Upper lobe of left lung (tissue), 6 donors: ENCODE results near the gene NRXN3. TPM values are rescaled to one million over a fixed set of nuclear protein-coding genes. Genes with fewer than 3 reads are reported as not detected.

ENCODE experiments used
- ATAC-seq, 2 donors: fragments of 200-7000 bp; cut with Tn5 transposase; one replicate each; pipeline ENCODE4 v1.9.1; 2022; ENCODE audit warnings: mild to moderate bottlenecking in 2 of 2, moderate library complexity in 2 of 2; ENCODE audit not compliant: low FRiP score in 2 of 2
- DNase-seq, 2 donors: peaks; one replicate each; pipeline ENCODE4 v3.0.0-alpha.2; 2019 to 2020
- H3K27ac ChIP-seq, 4 donors: fragments of 200-600 bp; sonication (generic); one replicate each; pipeline ENCODE4 v1.5.1; 2016 to 2019
- H3K27me3 ChIP-seq, 4 donors: fragments of 200-600 bp; sonication (generic); one replicate each; pipeline ENCODE4 v1.5.1; 2017 to 2019
- H3K36me3 ChIP-seq, 4 donors: fragments of 200-600 bp; sonication (generic); one replicate each; pipeline ENCODE4 v1.5.1; 2016 to 2019
- H3K4me1 ChIP-seq, 4 donors: fragments of 200-600 bp; sonication (generic); one replicate each; pipeline ENCODE4 v1.5.1; 2018 to 2019
- H3K4me3 ChIP-seq, 4 donors: fragments of 200-600 bp; sonication (generic); one replicate each; pipeline ENCODE4 v1.5.1; 2017 to 2019; ENCODE audit warnings: mild to moderate bottlenecking in 2 of 4, moderate library complexity in 1 of 4
- H3K9me3 ChIP-seq, 4 donors: fragments of 200-600 bp; sonication (generic); one replicate each; pipeline ENCODE4 v1.5.1; 2018 to 2019
- CTCF ChIP-seq, 6 experiments: fragments of 450-650 bp in 4 of 6; fragments of 200-600 bp in 2 of 6; sonication (generic) in 2 of 6; IDR thresholded peaks; one replicate each; pipeline ENCODE4 v1.5.1; 2016 to 2019; ENCODE audit warnings: antibody characterized with exemption in 6 of 6
- EP300 ChIP-seq, 4 donors: sonication (generic); formaldehyde crosslinking; IDR thresholded peaks; one replicate each; pipeline ENCODE4 v1.5.1; 2017; ENCODE audit warnings: antibody characterized with exemption in 4 of 4, control low read depth in 2 of 4
- POLR2A ChIP-seq, 4 donors: fragments of 450-650 bp; IDR thresholded peaks; one replicate each; pipeline ENCODE4 v1.5.1; 2016 to 2017; ENCODE audit warnings: antibody characterized with exemption in 4 of 4, mild to moderate bottlenecking in 2 of 4
- POLR2AphosphoS5 ChIP-seq, 2 donors: sonication (generic); formaldehyde crosslinking; IDR thresholded peaks; one replicate each; pipeline ENCODE4 v1.5.1; 2017; ENCODE audit warnings: antibody characterized with exemption in 2 of 2
- WGBS, 2 donors: methylation state at CpG; one replicate each; pipeline ENCODE4 v1.1.5; 2017 to 2018; 5-methylcytosine and 5-hydroxymethylcytosine counted together
- total RNA-seq, 6 donors: library from RNA; depleted of rRNA in 4 of 6; stranded (reverse); fragments of >200 nt in 4 of 6; gene quantifications; one replicate each; pipeline versions ENCODE4 v1.1.0 to v1.2.1, GENCODE V29; 2016 to 2021
- donor health status: DM: no; HTN: no; CAD: no; lungs with moderate emphysema.
- donor health status: DM: no; HTN: yes; CAD: no; lungs with severe emphysema.

Gene NRXN3
- total RNA-seq, 6 donors from 2014 or later = 4.4 to 14.9 (median 7.2) TPM

GRCh38 chr14:79701371-79701770 lies 1531.2 kb downstream of the NRXN3 start:
- Histone ChIP-seq H3K27me3 (no peaks in the 10 kb centered on the region), H3K9me3 (no peaks in the 10 kb centered on the region), H3K4me3 (no peak overlapping the region), H3K4me1 (no peaks in the 10 kb centered on the region), H3K36me3 (no peaks in the 10 kb centered on the region), H3K27ac (no peak overlapping the region)
- TF ChIP-seq CTCF (IDR thresholded peaks at IDR 0.05) = no peak
- no peak for TF ChIP-seq POLR2A (IDR thresholded peaks at IDR 0.05)
- TF ChIP-seq EP300 (IDR thresholded peaks at IDR 0.05) = no peak
- TF ChIP-seq POLR2AphosphoS5 (IDR thresholded peaks at IDR 0.05) = no peak
- DNase-seq = no peak
- no peak for ATAC-seq

GRCh38 chr14:79702197-79702596 lies 1532.0 kb downstream of the NRXN3 start:
- TF ChIP-seq CTCF (IDR thresholded peaks at IDR 0.05) (no peak), EP300 (IDR thresholded peaks at IDR 0.05) (no peak), POLR2AphosphoS5 (IDR thresholded peaks at IDR 0.05) (no peak), POLR2A (IDR thresholded peaks at IDR 0.05) (no peak)
- 52 to 73% methylated on average over 1 of the region's 1 CpG for WGBS, 2 donors
- H3K27me3 ChIP-seq = no peaks in the 10 kb centered on the region
- no peak for DNase-seq
- no peak overlapping the region for H3K27ac ChIP-seq
- no peaks in the 10 kb centered on the region for H3K4me1 ChIP-seq
- no peak overlapping the region for H3K4me3 ChIP-seq
- H3K36me3 ChIP-seq = no peaks in the 10 kb centered on the region
- no peaks in the 10 kb centered on the region for H3K9me3 ChIP-seq
- ATAC-seq = no peak

- no peaks in the 10 kb centered on the region for H3K27me3 ChIP-seq
- no peak overlapping the region for H3K27ac ChIP-seq
- H3K36me3 ChIP-seq = no peaks in the 10 kb centered on the region
- 90 to 94% methylated on average over 7 of the region's 7 CpGs for WGBS, 2 donors
- no peak for DNase-seq
- no peak for ATAC-seq
- H3K4me3 ChIP-seq = no peak overlapping the region
- no peaks in the 10 kb centered on the region for H3K9me3 ChIP-seq
- TF ChIP-seq EP300 (IDR thresholded peaks at IDR 0.05) (no peak), POLR2A (IDR thresholded peaks at IDR 0.05) (no peak), POLR2AphosphoS5 (IDR thresholded peaks at IDR 0.05) (no peak), CTCF (IDR thresholded peaks at IDR 0.05) (no peak)
- H3K4me1 ChIP-seq = no peaks in the 10 kb centered on the region
Measured at GRCh38 chr14:79703209-79703608, 1533.0 kb downstream of the NRXN3 start.

GRCh38 chr14:79704041-79704807 lies 1534.1 kb downstream of the NRXN3 start:
- WGBS, 2 donors = 59 to 66% methylated on average over 6 of the region's 6 CpGs
- Histone ChIP-seq H3K27me3 (no peaks in the 10 kb centered on the region), H3K4me3 (no peak overlapping the region), H3K27ac (no peak overlapping the region), H3K36me3 (no peaks in the 10 kb centered on the region), H3K9me3 (no peaks in the 10 kb centered on the region), H3K4me1 (no peaks in the 10 kb centered on the region)
- ATAC-seq (no peak), DNase-seq (no peak)
- TF ChIP-seq POLR2AphosphoS5 (IDR thresholded peaks at IDR 0.05) (no peak), EP300 (IDR thresholded peaks at IDR 0.05) (no peak), POLR2A (IDR thresholded peaks at IDR 0.05) (no peak), CTCF (IDR thresholded peaks at IDR 0.05) (no peak)
